OCI-LY1 (cell line): ENCODE measurements around the gene OR2A12.

ENCODE experiments used
- CTCF ChIP-seq: fragments of 200-600 bp; sonication (generic), shearing (Covaris generic); IDR thresholded peaks from 2 replicates; pipeline ENCODE4 v1.5.1; 2017; ENCODE audit warnings: mild to moderate bottlenecking, antibody characterized with exemption, low read length, moderate library complexity, mixed read lengths
- EZH2 ChIP-seq: fragments of 200-600 bp; sonication (generic), shearing (Covaris generic); IDR thresholded peaks from 2 replicates; pipeline ENCODE4 v1.8.0; 2017; ENCODE audit warnings: borderline replicate concordance, mixed run types, mild to moderate bottlenecking, antibody characterized with exemption, low read length, moderate library complexity, mixed read lengths

- TF ChIP-seq CTCF (no peak), EZH2 (no peak)
Observed at GRCh38 chr7:144098776-144099175, 12.7 kb downstream of the OR2A12 start.
